Measurements from ENCODE around the gene TJP1.

The TJP1 gene

DNA sequence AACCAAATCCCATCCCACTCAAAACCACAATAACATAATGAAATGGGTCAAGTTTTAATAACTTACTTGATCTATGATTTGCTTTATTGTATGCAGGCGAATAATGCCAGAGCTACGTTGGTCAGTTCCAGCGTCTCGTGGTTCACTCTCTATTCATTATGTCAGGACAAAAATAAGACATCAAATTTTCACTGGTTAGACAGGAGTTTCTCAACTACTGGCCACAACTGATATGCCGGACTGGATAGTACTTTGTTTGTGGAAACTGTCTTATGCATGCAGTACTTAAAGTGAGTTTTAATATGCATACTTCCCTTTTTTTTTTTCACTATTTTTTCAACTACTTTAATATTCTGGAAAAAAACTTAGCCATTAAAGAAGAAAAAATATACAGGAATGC, 94.4 kb downstream of the TJP1 start:
- TF ChIP-seq CTCF (IDR thresholded peaks at IDR 0.05; ENCODE audit: borderline replicate concordance, insufficient read depth, low read depth, low read length), result no peak
- no peak overlapping the region for H3K4me3 ChIP-seq (ENCODE audit: low read depth, low read length)

GRCh38 chr15:29726553-29726952, 95.7 kb downstream of the TJP1 start:
- H3K4me3 ChIP-seq (ENCODE audit: low read depth, low read length), result no peak overlapping the region
- TF ChIP-seq CTCF (IDR thresholded peaks at IDR 0.05; ENCODE audit: borderline replicate concordance, insufficient read depth, low read depth, low read length), result no peak

DNA sequence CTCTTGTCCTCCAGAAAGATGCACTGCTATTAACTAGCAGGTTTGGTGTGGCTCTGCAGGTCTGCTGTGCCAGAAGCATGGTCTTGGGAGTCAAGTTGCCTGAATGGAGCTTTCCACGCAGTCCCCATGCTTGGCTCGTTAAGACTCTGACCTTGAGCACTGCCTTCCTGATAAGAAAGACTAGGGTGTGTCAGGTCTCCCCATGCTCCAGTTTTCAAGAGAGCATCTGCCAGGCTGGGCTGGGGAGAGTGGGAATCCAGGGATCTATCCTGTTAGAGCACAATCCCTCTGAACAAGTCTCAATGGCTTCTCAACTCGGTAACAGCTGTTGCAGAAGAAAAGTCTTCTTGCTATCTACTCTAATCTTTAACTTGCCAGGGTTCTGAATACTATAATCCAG, 98.2 kb downstream of the TJP1 start:
- no peak overlapping the region for H3K4me3 ChIP-seq (ENCODE audit: low read depth, low read length)
- no peak for TF ChIP-seq CTCF (IDR thresholded peaks at IDR 0.05; ENCODE audit: borderline replicate concordance, insufficient read depth, low read depth, low read length)

GRCh38 chr15:29713784-29714183, 108.5 kb downstream of the TJP1 start:
- H3K4me3 ChIP-seq (ENCODE audit: low read depth, low read length), result no peak overlapping the region
- no peak for TF ChIP-seq CTCF (IDR thresholded peaks at IDR 0.05; ENCODE audit: borderline replicate concordance, insufficient read depth, low read depth, low read length)

DNA sequence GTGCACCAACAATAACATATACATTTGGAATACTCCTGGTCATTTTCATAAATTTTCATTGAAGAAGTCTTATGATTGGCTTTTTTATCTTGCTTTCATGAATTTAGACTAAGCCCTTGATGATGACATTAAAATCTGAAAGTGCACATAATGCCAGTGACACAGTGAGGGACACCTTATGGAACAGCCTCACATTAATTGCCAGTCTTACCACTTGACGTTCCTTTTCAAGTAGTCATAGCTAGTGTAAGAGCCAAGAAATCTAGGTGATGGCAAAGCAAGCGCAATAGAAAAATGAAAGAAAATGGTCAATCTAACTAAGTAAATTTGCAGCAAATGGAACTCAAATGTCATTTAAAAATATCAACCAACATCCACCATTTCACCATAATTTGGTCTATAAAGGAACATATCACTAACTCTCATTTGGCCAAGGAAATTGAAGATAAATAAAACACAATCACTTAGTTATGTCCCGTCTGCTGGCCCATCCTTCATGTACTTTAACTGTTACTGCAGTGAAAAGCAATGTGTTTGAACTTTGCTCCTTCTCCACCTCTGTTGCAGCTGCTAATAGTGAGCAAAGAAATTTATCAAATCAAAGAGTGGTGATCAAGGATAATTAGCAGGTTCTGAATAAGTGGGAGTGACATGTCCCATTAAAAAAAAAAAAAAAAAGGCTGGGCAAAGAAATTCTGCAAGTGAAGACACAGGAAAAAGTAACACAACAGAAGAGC, 110.0 kb downstream of the TJP1 start:
- no peak overlapping the region for H3K4me3 ChIP-seq (ENCODE audit: low read depth, low read length)
- TF ChIP-seq CTCF (IDR thresholded peaks at IDR 0.05; ENCODE audit: borderline replicate concordance, insufficient read depth, low read depth, low read length), result no peak

DNA sequence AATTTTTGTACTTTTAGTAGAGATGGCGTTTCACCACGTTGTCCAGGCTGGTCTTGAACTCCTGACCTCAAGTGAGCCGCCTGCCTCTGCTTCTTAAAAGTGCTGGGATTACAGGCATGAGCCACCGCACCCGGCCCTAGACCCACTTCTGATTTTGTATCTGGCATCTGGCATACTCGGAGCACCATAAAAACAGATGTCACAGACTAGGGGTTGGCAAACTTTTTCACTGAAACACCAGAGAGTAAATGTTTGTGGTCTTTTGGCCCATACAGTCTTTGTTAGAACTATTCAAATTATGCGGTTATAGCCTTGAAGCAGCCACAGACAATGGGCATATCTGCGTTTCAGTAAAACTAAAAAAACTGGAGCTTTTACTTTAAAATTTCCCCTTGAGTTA, 110.7 kb downstream of the TJP1 start:
- no peak for TF ChIP-seq CTCF (IDR thresholded peaks at IDR 0.05; ENCODE audit: borderline replicate concordance, insufficient read depth, low read depth, low read length)

GRCh38 chr15:29708519-29708918, 113.7 kb downstream of the TJP1 start:
- no peak for TF ChIP-seq CTCF (IDR thresholded peaks at IDR 0.05; ENCODE audit: borderline replicate concordance, insufficient read depth, low read depth, low read length)
- no peak overlapping the region for H3K4me3 ChIP-seq (ENCODE audit: low read depth, low read length)

More for the DNA sequence above, 110.7 kb downstream of the TJP1 start:
- H3K4me3 ChIP-seq (ENCODE audit: low read depth, low read length), result no peak overlapping the region

Measured in GM12875 (cell line).